ENCODE data around the gene ARMC5.
"Not testable (repeated sequence)": the region's sequence is repeated elsewhere in the genome, so short reads cannot be mapped to it uniquely, and the experiment has no call there.

ARMC5 gene

GRCh38 chr16:31435341-31436220 is 23.7 kb upstream of the ARMC5 start:
- TF ChIP-seq CTCF (conservative IDR thresholded peaks at IDR 0.05; ENCODE audit: low read depth, low read length), result no peak
- H3K4me3 ChIP-seq (ENCODE audit: low read depth, low read length), result no peak overlapping the region
- no peak for DNase-seq (ENCODE audit: low read depth)

GRCh38 chr16:31436221-31437045 is 22.9 kb upstream of the ARMC5 start:
- no peak for DNase-seq (ENCODE audit: low read depth)
- H3K4me3 ChIP-seq (ENCODE audit: low read depth, low read length), result no peak overlapping the region
- no peak for TF ChIP-seq CTCF (conservative IDR thresholded peaks at IDR 0.05; ENCODE audit: low read depth, low read length)

- DNase-seq (ENCODE audit: low read depth), result no peak
- TF ChIP-seq CTCF (conservative IDR thresholded peaks at IDR 0.05; ENCODE audit: low read depth, low read length), result no peak
- H3K4me3 ChIP-seq (ENCODE audit: low read depth, low read length), result no peak overlapping the region
Measured at GRCh38 chr16:31438414-31438813, 20.9 kb upstream of the ARMC5 start.

- not testable (repeated sequence) for DNase-seq (ENCODE audit: low read depth)
Measured at GRCh38 chr16:31439023-31439422, 20.3 kb upstream of the ARMC5 start.

GRCh38 chr16:31439519-31439918 is 19.8 kb upstream of the ARMC5 start:
- no peak for DNase-seq (ENCODE audit: low read depth)
- H3K4me3 ChIP-seq (ENCODE audit: low read depth, low read length), result no peak overlapping the region
- no peak for TF ChIP-seq CTCF (conservative IDR thresholded peaks at IDR 0.05; ENCODE audit: low read depth, low read length)

More at GRCh38 chr16:31439023-31439422, 20.3 kb upstream of the ARMC5 start:
- H3K4me3 ChIP-seq (ENCODE audit: low read depth, low read length), result not testable (repeated sequence)

GRCh38 chr16:31440516-31441184 is 18.7 kb upstream of the ARMC5 start:
- no peak overlapping the region for H3K4me3 ChIP-seq (ENCODE audit: low read depth, low read length)
- TF ChIP-seq CTCF (conservative IDR thresholded peaks at IDR 0.05; ENCODE audit: low read depth, low read length), result no peak
- no peak for DNase-seq (ENCODE audit: low read depth)

- H3K4me3 ChIP-seq (ENCODE audit: low read depth, low read length), result peak overlapping the region; percentile 78
- TF ChIP-seq CTCF (conservative IDR thresholded peaks at IDR 0.05; ENCODE audit: low read depth, low read length), result no peak
- no peak for DNase-seq (ENCODE audit: low read depth)
Measured at GRCh38 chr16:31441956-31442355, 17.3 kb upstream of the ARMC5 start.

GRCh38 chr16:31445931-31446330 is 13.4 kb upstream of the ARMC5 start:
- DNase-seq (ENCODE audit: low read depth); H3K4me3 ChIP-seq (ENCODE audit: low read depth, low read length): not testable (repeated sequence)
